K562 (cell line): Measurements from ENCODE around the gene TK1. TPM values are rescaled to one million over a fixed set of nuclear protein-coding genes. Genes with fewer than 3 reads are reported as not detected.

ENCODE experiments used
- ATAC-seq: fragments of 200-7000 bp; cut with Tn5 transposase; 3 replicates; pipeline ENCODE4 v1.9.1; 2020; ENCODE audit warnings: moderate library complexity
- BruUV-seq: library from RNA; stranded (reverse); fragments of 400-500 nt; replicated peaks from 2 replicates; lab custom pipeline; 2021; lab: Mats Ljungman, UMichigan
- CTCF ChIA-PET: fragments of 300-600 bp; formaldehyde crosslinking; extraction: SDS; loops from one replicate; lab custom pipeline; 2021; ENCODE audit warnings: low intra/inter-chr PET ratio; lab: Yijun Ruan, JAX
- POLR2A ChIA-PET: fragments of 300-600, 350-650 bp; sonication (Branson Sonifier 250); formaldehyde crosslinking; extraction: SDS; loops from one replicate; lab custom pipeline; 2021; ENCODE audit warnings: antibody characterized with exemption, inconsistent platforms; lab: Yijun Ruan, JAX
- DNase-seq, 4 experiments: peaks; one replicate each; pipeline versions ENCODE4 v3.0.0 to v3.0.0-alpha.2; 2011 to 2018; ENCODE audit warnings: low spot score in 3 of 4, mixed read lengths in 3 of 4; ENCODE audit errors: extremely low read depth in 1 of 4
- FAIRE-seq: peaks from 2 replicates; lab custom pipeline; 2011; peaks lifted over from hg19 to GRCh38; lab: Jason Lieb, UNC
- H2AFZ ChIP-seq: 2 replicates; pipeline ENCODE4 v1.6.0; 2011; ENCODE audit warnings: low read depth, low read length, control low read depth, inconsistent platforms
- H3K27ac ChIP-seq: fragments of 200-600 bp; 3 replicates; pipeline ENCODE4 v1.8.0; 2011; ENCODE audit warnings: low read depth, mild to moderate bottlenecking, control low read depth, inconsistent platforms, low read length, moderate library complexity, mixed read lengths; ENCODE audit errors: extremely low read depth
- H3K27me3 ChIP-seq, 2 experiments: fragments of 300-600 bp in 1 of 2; 2 replicates in 1 of 2; 3 replicates in 1 of 2; pipeline versions ENCODE4 v1.6.0 to v1.8.0; 2011; ENCODE audit warnings: inconsistent platforms in 2 of 2, low read length in 2 of 2, mild to moderate bottlenecking in 1 of 2, mixed read lengths in 1 of 2, moderate library complexity in 1 of 2; ENCODE audit not compliant: control insufficient read depth in 2 of 2, insufficient read depth in 2 of 2
- H3K36me3 ChIP-seq: fragments of 300-600 bp; 3 replicates; pipeline ENCODE4 v1.8.0; 2011; ENCODE audit warnings: mild to moderate bottlenecking, low read length, inconsistent platforms; ENCODE audit not compliant: control insufficient read depth, insufficient read depth
- H3K4me1 ChIP-seq, 2 experiments: fragments of 200-600 bp in 1 of 2; replicated peaks in 1 of 2; 2 replicates in 1 of 2; 3 replicates in 1 of 2; pipeline versions ENCODE4 v1.5.1 to v1.8.0; 2011; ENCODE audit warnings: inconsistent platforms in 2 of 2, low read length in 2 of 2, mild to moderate bottlenecking in 1 of 2, mixed read lengths in 1 of 2, moderate library complexity in 1 of 2; ENCODE audit not compliant: control insufficient read depth in 2 of 2, insufficient read depth in 2 of 2
- H3K4me2 ChIP-seq: 2 replicates; pipeline ENCODE4 v1.6.1; 2011; ENCODE audit warnings: low read length, control low read depth, inconsistent platforms, mixed read lengths; ENCODE audit not compliant: insufficient read depth
- H3K4me3 ChIP-seq: fragments of 200-600 bp; sonication (generic), shearing (Covaris generic); 2 replicates; pipeline ENCODE4 v1.5.1; 2016; ENCODE audit warnings: control low read depth, inconsistent platforms
- H3K79me2 ChIP-seq: fragments of 200-600 bp; 3 replicates; pipeline ENCODE4 v1.8.0; 2011; ENCODE audit warnings: low read length, inconsistent platforms; ENCODE audit not compliant: control insufficient read depth, insufficient read depth
- H3K9ac ChIP-seq, 2 experiments: 2 replicates each; pipeline versions ENCODE4 v1.6.0 to v1.6.1; 2011; ENCODE audit warnings: low read depth in 2 of 2, low read length in 2 of 2, control low read depth in 1 of 2, inconsistent platforms in 1 of 2, mild to moderate bottlenecking in 1 of 2, mixed read lengths in 1 of 2; ENCODE audit not compliant: insufficient read depth in 1 of 2
- H3K9me1 ChIP-seq: one replicate; pipeline ENCODE4 v1.6.0; 2011; ENCODE audit warnings: inconsistent platforms, mild to moderate bottlenecking, low read length, moderate library complexity; ENCODE audit not compliant: control insufficient read depth, insufficient read depth
- H3K9me3 ChIP-seq: replicated peaks from 2 replicates; pipeline ENCODE4 v1.5.1; 2011; ENCODE audit warnings: low read depth, low read length, inconsistent platforms; ENCODE audit not compliant: control insufficient read depth, insufficient read depth
- H4K20me1 ChIP-seq: replicated peaks from 2 replicates; pipeline ENCODE4 v1.6.1; 2011; ENCODE audit warnings: low read length, inconsistent platforms, mixed read lengths; ENCODE audit not compliant: control insufficient read depth, insufficient read depth
- ARID2 ChIP-seq: fragments of 450-650 bp; IDR thresholded peaks from 2 replicates; pipeline ENCODE4 v1.6.1; 2017; ENCODE audit warnings: antibody characterized with exemption, mild to moderate bottlenecking
- BRD4 ChIP-seq: fragments of 200-600 bp; sonication (generic); IDR thresholded peaks from 2 replicates; pipeline ENCODE4 v1.6.1; 2017; ENCODE audit warnings: inconsistent platforms
- BRD9 ChIP-seq: fragments of 450-650 bp; IDR thresholded peaks from 2 replicates; pipeline ENCODE4 v1.6.1; 2018; ENCODE audit warnings: low read depth; ENCODE audit not compliant: partially characterized antibody
- CBFA2T2 ChIP-seq: fragments of 450-650 bp; conservative IDR thresholded peaks from 2 replicates; pipeline ENCODE4 v1.6.1; 2017; ENCODE audit warnings: mild to moderate bottlenecking
- CEBPG ChIP-seq, 3 experiments: fragments of 200-800 bp in 1 of 3; sonication (Bioruptor generic) in 1 of 3; sonication (generic) in 1 of 3; formaldehyde crosslinking in 1 of 3; IDR thresholded peaks in 2 of 3; conservative IDR thresholded peaks in 1 of 3; 2 replicates each; pipeline versions ENCODE4 v1.6.1 to v1.8.0; 2016 to 2022; ENCODE audit warnings: missing compliant biosample characterization in 2 of 3, missing genetic modification characterization in 2 of 3, mild to moderate bottlenecking in 1 of 3, missing genetic modification reagents in 1 of 3
- CTCF ChIP-seq, 3 experiments: IDR thresholded peaks in 2 of 3; conservative IDR thresholded peaks in 1 of 3; 2 replicates each; pipeline ENCODE4 v1.5.1; 2011 to 2012; ENCODE audit warnings: low read length in 3 of 3, mild to moderate bottlenecking in 3 of 3, control low read depth in 2 of 3, improper control_type of control experiment in 1 of 3, inconsistent platforms in 1 of 3, low read depth in 1 of 3, mixed read lengths in 1 of 3, moderate library complexity in 1 of 3; ENCODE audit not compliant: insufficient read depth in 2 of 3
- DIDO1 ChIP-seq: fragments of 450-650 bp; IDR thresholded peaks from 2 replicates; pipeline ENCODE4 v1.6.1; 2016; ENCODE audit warnings: low read depth, missing biosample characterization, missing genetic modification characterization
- HEY1 ChIP-seq: fragments of 250-450 bp; sonication (Bioruptor Pico); IDR thresholded peaks from 2 replicates; pipeline ENCODE4 v1.5.0; 2020; ENCODE audit warnings: mild to moderate bottlenecking, moderate library complexity, borderline replicate concordance
- KDM5B ChIP-seq: fragments of 200-600 bp; sonication (generic); IDR thresholded peaks from 2 replicates; pipeline ENCODE4 v1.6.1; 2012; ENCODE audit warnings: low read depth, mild to moderate bottlenecking, moderate library complexity, low read length, control low read depth, inconsistent platforms; ENCODE audit not compliant: insufficient replicate concordance
- MYBL2 ChIP-seq, 2 experiments: fragments of 450-650 bp in 1 of 2; sonication (generic) in 1 of 2; formaldehyde crosslinking in 1 of 2; IDR thresholded peaks; 2 replicates each; pipeline versions ENCODE4 v1.6.1 to v1.8.1; 2017 to 2022; ENCODE audit warnings: borderline replicate concordance in 1 of 2, inconsistent platforms in 1 of 2, low read depth in 1 of 2, mild to moderate bottlenecking in 1 of 2, missing genetic modification reagents in 1 of 2, moderate library complexity in 1 of 2
- POLR3A ChIP-seq: IDR thresholded peaks from 2 replicates; pipeline ENCODE4 v1.6.1; 2011; ENCODE audit warnings: borderline replicate concordance, mild to moderate bottlenecking, moderate library complexity; ENCODE audit not compliant: insufficient read length, insufficient read depth; ENCODE audit errors: extremely low read depth
- RBFOX2 ChIP-seq: fragments of 200-400 bp; formaldehyde crosslinking; IDR thresholded peaks from 2 replicates; pipeline ENCODE4 v1.6.1; 2017; ENCODE audit warnings: low read depth, mild to moderate bottlenecking, low read length, moderate library complexity
- RFX5 ChIP-seq: IDR thresholded peaks from 2 replicates; pipeline ENCODE4 v1.6.1; 2011; ENCODE audit warnings: low read depth, mild to moderate bottlenecking, improper control_type of control experiment, low read length
- U2AF2 ChIP-seq: fragments of 200-400 bp; formaldehyde crosslinking; optimal IDR thresholded peaks from 2 replicates; pipeline ENCODE3; 2017; ENCODE audit warnings: low read depth, mild to moderate bottlenecking, low read length
- ZC3H8 ChIP-seq: fragments of 450-650 bp; IDR thresholded peaks from 2 replicates; pipeline ENCODE4 v1.6.1; 2017
- ZNF165 ChIP-seq: fragments of 250-450 bp; sonication (Bioruptor Pico); IDR thresholded peaks from 2 replicates; pipeline ENCODE4 v1.4.0; 2020; ENCODE audit warnings: borderline replicate concordance
- ZNF263 ChIP-seq: sonication (generic); formaldehyde crosslinking; IDR thresholded peaks from 2 replicates; pipeline ENCODE4 v1.8.0; 2022; ENCODE audit warnings: mild to moderate bottlenecking, missing genetic modification reagents, borderline replicate concordance
- ZNF347 ChIP-seq: fragments of 450-650 bp; formaldehyde crosslinking; IDR thresholded peaks from 2 replicates; pipeline ENCODE4 v1.4.0; 2020; ENCODE audit warnings: low read depth, mild to moderate bottlenecking, moderate library complexity
- WGBS: fragments of 100-300 bp; shearing (Covaris generic); methylation state at CpG from one replicate; pipeline ENCODE4 v1.1.6; 2016; ENCODE audit warnings: low coverage, mixed read lengths; ENCODE audit not compliant: insufficient coverage; ENCODE audit errors: missing lambda C conversion rate; 5-methylcytosine and 5-hydroxymethylcytosine counted together
- in situ Hi-C: fragments of 300-500 bp; cut with MboI; formaldehyde crosslinking; loops from 4 replicates; pipeline ENCODE4 v1.15.0; 2018; ENCODE audit warnings: inconsistent platforms, mixed read lengths
- intact Hi-C: fragments of 100-400 bp; cut with micrococcal nuclease; formaldehyde crosslinking; loops from 2 replicates; pipeline ENCODE4 v1.14.2; 2022
- polyA plus RNA-seq, 8 experiments: library from polyadenylated mRNA; depleted of rRNA in 4 of 8; stranded (reverse) in 5 of 8; unstranded in 3 of 8; fragments of >200 nt; fragmentation: Nextera tagmentation in 2 of 8; fragmentation: Illumina TruSeq in 1 of 8; extraction: Ambion mirVana in 2 of 8; extraction: Trizol in 1 of 8; gene quantifications; 2 replicates each; pipeline versions ENCODE4 v1.2.1 to v1.2.3, GENCODE V29; 2011 to 2014; ENCODE audit warnings: inconsistent platforms in 1 of 8, missing spikeins in 1 of 8
- total RNA-seq, 7 experiments: library from RNA; depleted of rRNA in 6 of 7; stranded (reverse); fragments of >200 nt in 6 of 7; fragmentation: Illumina TruSeq in 2 of 7; extraction: Trizol in 2 of 7; gene quantifications; 2 replicates each; pipeline versions ENCODE4 v1.2.1 to v1.2.3, GENCODE V29; 2011 to 2021; ENCODE audit warnings: low replicate concordance in 1 of 7

The TK1 gene
- total and polyA plus RNA-seq, 9 of the 15 experiments (the other 6 are each of a cell fraction or from before 2014, with no cell fraction given): 8.4 to 280 (median 103) TPM

DNA sequence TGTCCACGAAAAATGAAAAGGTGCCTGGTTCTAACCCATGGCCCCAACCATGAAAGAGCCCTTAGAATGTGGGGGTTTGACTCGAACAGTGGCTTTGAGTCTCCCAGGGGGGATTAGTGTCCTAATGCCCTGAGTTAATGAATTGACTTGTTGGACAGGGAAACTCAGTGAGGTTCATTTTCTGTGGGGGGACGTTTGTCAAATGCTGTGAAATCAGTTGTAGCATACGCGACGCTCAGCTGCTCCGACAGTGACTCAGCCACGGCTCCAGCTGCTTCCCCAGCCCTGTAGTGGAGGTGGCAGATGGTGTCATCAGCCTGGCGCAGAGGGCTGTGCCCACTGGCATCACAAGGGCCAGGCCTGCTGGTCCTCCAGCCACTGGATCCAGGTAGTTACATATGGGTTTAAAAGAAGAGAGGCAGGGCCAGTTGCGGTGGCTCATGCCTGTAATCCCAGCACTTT, 40.6 kb upstream of the TK1 start (continued):
- TF ChIP-seq ARID2 (no peak), CBFA2T2 (no peak), KDM5B (no peak), ZC3H8 (no peak), BRD4 (no peak), ZNF165 (CRISPR knock-in tag) (no peak), MYBL2 (IDR thresholded peaks at IDR 0.05; ENCODE audit: low read depth) (no peak), MYBL2 (CRISPR knock-in tag; IDR thresholded peaks at IDR 0.05; ENCODE audit: borderline replicate concordance) (no peak), CEBPG (CRISPR knock-in tag; IDR thresholded peaks at IDR 0.05) (0 out of 2 replicates have a peak, but pooled peaks have one; percentile 10), CEBPG (tag; conservative IDR thresholded peaks at IDR 0.05 in 1 of 2, IDR thresholded peaks at IDR 0.05 in 1 of 2) (no peak), HEY1 (CRISPR knock-in tag) (no peak), BRD9 (no peak)

DNA sequence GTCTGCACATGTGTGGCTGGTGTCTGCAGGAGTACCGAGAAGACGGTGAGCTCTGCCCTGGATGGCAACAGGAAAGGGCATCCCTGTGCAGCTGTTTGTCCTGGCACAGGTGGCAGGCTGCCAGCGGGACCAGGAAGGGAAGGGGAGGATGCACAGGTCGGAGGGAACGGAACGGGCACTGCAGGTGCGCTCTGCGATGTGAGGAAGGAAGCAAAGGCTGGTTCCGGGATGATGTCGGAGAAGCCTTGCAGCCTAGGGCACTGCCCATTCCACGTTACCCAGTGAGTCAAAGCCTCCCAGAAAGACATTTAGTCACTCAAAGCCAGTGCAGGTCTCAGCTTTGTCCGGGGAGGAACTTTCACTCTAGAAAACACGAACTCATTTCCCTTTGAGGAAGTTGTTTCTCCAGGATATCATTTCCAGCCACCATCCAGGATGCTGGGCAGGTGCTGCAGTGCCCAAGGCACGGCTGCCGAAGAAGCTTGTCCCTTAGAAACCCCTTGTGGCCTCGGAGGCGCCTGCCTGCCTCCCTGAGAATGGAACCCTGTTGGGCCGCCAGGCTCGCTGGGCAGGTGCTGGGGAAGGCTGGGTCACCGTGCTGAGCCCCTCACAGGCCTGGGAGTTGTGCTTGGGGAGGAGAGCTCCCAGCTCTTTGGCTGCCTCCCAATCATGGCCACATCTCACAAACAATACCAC, 40.1 kb upstream of the TK1 start:
- intact Hi-C loops: no loop called here
- BruUV-seq: no TSS peak
- Histone ChIP-seq H3K9me3 (no peaks in the 10 kb centered on the region), H3K27me3 (no peaks in the 10 kb centered on the region), H3K4me3 (no peak overlapping the region), H4K20me1 (0 out of 2 replicates have a peak, but pooled peaks cover 2% of the 10 kb centered on the region), H3K4me1 (peaks cover 0 to 24% of the 10 kb centered on the region in 2 experiments; a peak in 3 of 5 replicates), H3K9ac (peak overlapping the region in 1 of 2 experiments; percentile 73; a peak in 2 of 4 replicates), H3K27ac (no peak overlapping the region), H2AFZ (no peak overlapping the region), H3K36me3 (peaks cover 34% of the 10 kb centered on the region; the same call in 2 of the 3 replicates), H3K79me2 (no peaks in the 10 kb centered on the region), H3K4me2 (no peak overlapping the region), H3K9me1 (no peaks in the 10 kb centered on the region)
- DNase-seq: no peak
- ChIA-PET CTCF (no interaction called here), POLR2A (interaction anchor here (0.6 to 4.3 kb wide), 7 partner anchors 9 to 298 kb away, joined by 3 to 30 read pairs (median 4); partner anchors contain the start of gene BIRC5)
- in situ Hi-C loops: no loop called here
- ATAC-seq: no peak
- WGBS: 70% methylated on average over 18 of the region's 20 CpGs
- peak; percentile 19 for FAIRE-seq
- TF ChIP-seq ZNF347 (CRISPR knock-in tag): no peak
- TF ChIP-seq RBFOX2: peak; percentile 22; the same call in 1 of the 2 replicates
- no peak for TF ChIP-seq DIDO1 (tag)
- TF ChIP-seq ZNF263 (CRISPR knock-in tag): 0 out of 2 replicates have a peak, but pooled peaks have one; percentile 24
- 0 out of 6 replicates have a peak, but pooled peaks of 1 of the 3 experiments have one; percentile 1 for TF ChIP-seq CTCF (IDR thresholded peaks at IDR 0.05 in 2 of 3, conservative IDR thresholded peaks at IDR 0.05 in 1 of 3; ENCODE audit: insufficient read depth in 2 of 3, low read depth in 1 of 3, low read length in 3 of 3)
- TF ChIP-seq RFX5: no peak
- TF ChIP-seq POLR3A: no peak
- TF ChIP-seq U2AF2: no peak
